ENCODE data around the gene PHACTR4.
"Not testable (repeated sequence)": the region's sequence is repeated elsewhere in the genome, so short reads cannot be mapped to it uniquely, and the experiment has no call there.

PHACTR4 gene

DNA sequence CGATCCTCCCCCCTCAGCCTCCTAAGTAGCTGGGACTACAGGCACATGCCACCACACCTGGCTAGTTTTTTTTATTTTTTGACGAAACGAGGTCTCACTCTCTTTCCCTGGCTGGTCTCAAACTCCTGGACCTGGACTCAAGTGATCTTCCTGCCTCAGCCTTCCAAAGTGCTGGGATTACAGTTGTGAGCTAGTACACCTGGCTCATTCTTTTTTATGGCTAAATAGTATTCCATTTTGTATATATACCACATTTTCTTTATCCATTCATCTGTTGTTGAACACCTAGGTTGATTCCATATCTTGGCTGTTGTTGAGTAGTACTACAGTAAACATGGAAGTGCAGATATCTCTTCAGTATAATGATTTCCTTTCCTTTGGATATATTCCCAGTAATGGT is 74.0 kb downstream of the PHACTR4 start:
- H3K36me3 ChIP-seq (ENCODE audit: low read length): no peaks in the 10 kb centered on the region
- H3K9me2 ChIP-seq (replicated peaks; ENCODE audit: insufficient read depth, low read length): no peaks in the 10 kb centered on the region
- no peak for TF ChIP-seq CTCF (IDR thresholded peaks at IDR 0.05; ENCODE audit: insufficient read depth, low read length, poor library complexity, severe bottlenecking)
- TF ChIP-seq EZH2phosphoT487 (conservative IDR thresholded peaks at IDR 0.05; ENCODE audit: low read length): no peak
- H3F3A ChIP-seq (ENCODE audit: insufficient read depth): peaks cover 3% of the 10 kb centered on the region; the same call in 1 of the 2 replicates
- no peaks in the 10 kb centered on the region for H3K27me3 ChIP-seq (ENCODE audit: low read length)
- no peak overlapping the region for H3K9ac ChIP-seq (ENCODE audit: low read length)
- H3K9me3 ChIP-seq (ENCODE audit: insufficient read depth, low read length): no peaks in the 10 kb centered on the region
- H3K79me2 ChIP-seq (ENCODE audit: insufficient read depth, low read length): no peaks in the 10 kb centered on the region
- H2AFZ ChIP-seq (ENCODE audit: low read depth, low read length, severe bottlenecking): no peak overlapping the region
- H3K4me2 ChIP-seq (ENCODE audit: low read depth, low read length, poor library complexity, severe bottlenecking): no peak overlapping the region
- no peaks in the 10 kb centered on the region for H4K20me1 ChIP-seq (ENCODE audit: low read depth, low read length)
- no peak overlapping the region for H3K4me3 ChIP-seq (ENCODE audit: insufficient read depth, low read length, poor library complexity, severe bottlenecking)
- no peak overlapping the region for H3K27ac ChIP-seq (ENCODE audit: low read depth, low read length)

DNA sequence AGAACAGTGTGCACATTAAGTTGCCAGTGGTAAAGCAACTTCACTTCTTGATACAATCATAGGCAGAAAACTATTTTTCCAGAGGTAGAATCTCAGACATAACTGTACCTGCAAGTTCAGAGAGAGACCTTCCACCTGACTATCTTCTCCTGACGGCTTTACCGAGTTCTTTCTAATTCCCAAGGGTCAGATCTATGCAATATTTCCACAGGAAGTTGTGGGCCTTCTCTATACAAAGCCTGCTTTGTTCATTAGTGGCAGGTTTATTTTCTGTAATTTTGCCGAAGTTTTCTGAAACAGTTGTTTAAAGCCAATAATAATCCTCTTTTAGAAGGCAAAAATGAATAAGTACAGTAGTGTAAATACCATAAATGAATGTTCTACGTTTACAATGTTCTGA is 78.1 kb downstream of the PHACTR4 start:
- H3K79me2 ChIP-seq (ENCODE audit: insufficient read depth, low read length): peaks cover 3% of the 10 kb centered on the region; the same call in 1 of the 2 replicates
- no peak overlapping the region for H3K4me3 ChIP-seq (ENCODE audit: insufficient read depth, low read length, poor library complexity, severe bottlenecking)
- no peaks in the 10 kb centered on the region for H3K27me3 ChIP-seq (ENCODE audit: low read length)
- no peak overlapping the region for H3K9ac ChIP-seq (ENCODE audit: low read length)
- H3K9me3 ChIP-seq (ENCODE audit: insufficient read depth, low read length): no peaks in the 10 kb centered on the region
- no peak overlapping the region for H3K27ac ChIP-seq (ENCODE audit: low read depth, low read length)
- no peaks in the 10 kb centered on the region for H4K20me1 ChIP-seq (ENCODE audit: low read depth, low read length)
- no peak overlapping the region for H2AFZ ChIP-seq (ENCODE audit: low read depth, low read length, severe bottlenecking)
- no peaks in the 10 kb centered on the region for H3K36me3 ChIP-seq (ENCODE audit: low read length)
- H3K4me2 ChIP-seq (ENCODE audit: low read depth, low read length, poor library complexity, severe bottlenecking): no peak overlapping the region
- H3F3A ChIP-seq (ENCODE audit: insufficient read depth): no peaks in the 10 kb centered on the region; the same call in 1 of the 2 replicates
- no peaks in the 10 kb centered on the region for H3K9me2 ChIP-seq (replicated peaks; ENCODE audit: insufficient read depth, low read length)
- TF ChIP-seq CTCF (IDR thresholded peaks at IDR 0.05; ENCODE audit: insufficient read depth, low read length, poor library complexity, severe bottlenecking) (no peak), EZH2phosphoT487 (conservative IDR thresholded peaks at IDR 0.05; ENCODE audit: low read length) (no peak)

DNA sequence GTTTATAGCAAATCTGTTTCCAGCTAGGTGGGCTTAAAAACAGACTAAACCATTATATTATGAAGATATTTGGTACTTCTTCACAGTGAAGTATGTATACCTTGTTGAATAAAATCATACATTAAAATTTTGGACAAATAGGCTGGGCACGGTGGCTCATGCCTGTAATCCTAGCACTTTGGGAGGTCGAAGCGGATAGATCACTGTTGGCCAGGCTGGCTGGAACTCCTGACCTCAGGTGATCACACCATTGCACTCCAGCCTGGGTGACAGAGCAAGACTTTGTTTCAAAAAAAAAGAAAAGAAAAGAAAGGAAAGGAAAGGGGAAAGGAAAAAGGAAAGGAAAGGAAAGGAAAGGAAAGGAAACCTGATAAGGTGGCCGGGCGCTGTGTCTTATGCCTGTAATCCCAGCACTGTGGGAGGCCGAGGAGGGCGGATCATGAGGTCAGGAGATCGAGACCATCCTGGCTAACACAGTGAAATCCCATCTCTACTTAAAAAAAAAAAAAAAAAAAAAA is 78.6 kb downstream of the PHACTR4 start:
- not testable (repeated sequence) for H3K79me2 ChIP-seq (ENCODE audit: insufficient read depth, low read length); H3K9me3 ChIP-seq (ENCODE audit: insufficient read depth, low read length); H3F3A ChIP-seq (ENCODE audit: insufficient read depth); H3K4me3 ChIP-seq (ENCODE audit: insufficient read depth, low read length, poor library complexity, severe bottlenecking); H3K9ac ChIP-seq (ENCODE audit: low read length); H3K27ac ChIP-seq (ENCODE audit: low read depth, low read length); H3K27me3 ChIP-seq (ENCODE audit: low read length); H3K4me2 ChIP-seq (ENCODE audit: low read depth, low read length, poor library complexity, severe bottlenecking); H3K9me2 ChIP-seq (replicated peaks; ENCODE audit: insufficient read depth, low read length); H4K20me1 ChIP-seq (ENCODE audit: low read depth, low read length); H3K36me3 ChIP-seq (ENCODE audit: low read length); H2AFZ ChIP-seq (ENCODE audit: low read depth, low read length, severe bottlenecking)

GRCh38 chr1:28449904-28450303 is 80.4 kb downstream of the PHACTR4 start:
- Histone ChIP-seq H3K4me3 (ENCODE audit: insufficient read depth, low read length, poor library complexity, severe bottlenecking) (no peak overlapping the region), H3K27ac (ENCODE audit: low read depth, low read length) (no peak overlapping the region), H3K79me2 (ENCODE audit: insufficient read depth, low read length) (peaks cover 3% of the 10 kb centered on the region; the same call in 1 of the 2 replicates), H4K20me1 (ENCODE audit: low read depth, low read length) (no peaks in the 10 kb centered on the region), H3K9ac (ENCODE audit: low read length) (no peak overlapping the region), H3K9me2 (replicated peaks; ENCODE audit: insufficient read depth, low read length) (no peaks in the 10 kb centered on the region), H2AFZ (ENCODE audit: low read depth, low read length, severe bottlenecking) (no peak overlapping the region), H3K27me3 (ENCODE audit: low read length) (no peaks in the 10 kb centered on the region), H3K4me2 (ENCODE audit: low read depth, low read length, poor library complexity, severe bottlenecking) (no peak overlapping the region), H3K9me3 (ENCODE audit: insufficient read depth, low read length) (no peaks in the 10 kb centered on the region), H3K36me3 (ENCODE audit: low read length) (no peaks in the 10 kb centered on the region), H3F3A (ENCODE audit: insufficient read depth) (no peaks in the 10 kb centered on the region)
- TF ChIP-seq CTCF (IDR thresholded peaks at IDR 0.05; ENCODE audit: insufficient read depth, low read length, poor library complexity, severe bottlenecking) (no peak), EZH2phosphoT487 (conservative IDR thresholded peaks at IDR 0.05; ENCODE audit: low read length) (no peak)

Measured in SU-DHL-6 (cell line).